AG09319 (cell line): Measurements from ENCODE around the gene FBXO34.

Experiments
- DNase-seq: peaks from one replicate; pipeline ENCODE4 v3.0.0-alpha.2; 2010; ENCODE audit warnings: low read depth; ENCODE audit errors: extremely low read depth
- TF ChIP-seq, protein P1 (sequence below): IDR thresholded peaks from 2 replicates; pipeline ENCODE4 v1.5.1; 2011; ENCODE audit warnings: low read depth, mild to moderate bottlenecking, inconsistent platforms, low read length, moderate library complexity

Gene FBXO34

DNA sequence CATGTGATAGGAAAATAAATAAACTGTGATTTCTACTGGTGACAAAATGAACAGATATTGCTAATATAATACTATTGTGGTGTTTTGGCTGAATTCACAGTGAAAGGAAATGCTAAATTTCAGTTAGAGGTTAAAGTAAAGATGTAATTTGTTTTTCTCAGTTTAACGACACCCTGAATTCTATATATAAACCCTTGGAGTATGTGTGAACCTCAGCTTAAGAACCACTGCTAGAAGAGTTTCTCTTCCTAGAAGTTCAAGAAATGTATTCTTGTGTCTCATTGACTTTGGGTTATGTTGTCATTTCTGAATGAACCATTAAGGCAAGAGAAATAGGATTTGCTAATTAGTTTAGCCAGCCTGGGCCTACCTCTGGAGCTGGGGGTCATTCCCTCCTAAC, 8.2 kb downstream of the FBXO34 start:
- TF ChIP-seq, protein P1, sequence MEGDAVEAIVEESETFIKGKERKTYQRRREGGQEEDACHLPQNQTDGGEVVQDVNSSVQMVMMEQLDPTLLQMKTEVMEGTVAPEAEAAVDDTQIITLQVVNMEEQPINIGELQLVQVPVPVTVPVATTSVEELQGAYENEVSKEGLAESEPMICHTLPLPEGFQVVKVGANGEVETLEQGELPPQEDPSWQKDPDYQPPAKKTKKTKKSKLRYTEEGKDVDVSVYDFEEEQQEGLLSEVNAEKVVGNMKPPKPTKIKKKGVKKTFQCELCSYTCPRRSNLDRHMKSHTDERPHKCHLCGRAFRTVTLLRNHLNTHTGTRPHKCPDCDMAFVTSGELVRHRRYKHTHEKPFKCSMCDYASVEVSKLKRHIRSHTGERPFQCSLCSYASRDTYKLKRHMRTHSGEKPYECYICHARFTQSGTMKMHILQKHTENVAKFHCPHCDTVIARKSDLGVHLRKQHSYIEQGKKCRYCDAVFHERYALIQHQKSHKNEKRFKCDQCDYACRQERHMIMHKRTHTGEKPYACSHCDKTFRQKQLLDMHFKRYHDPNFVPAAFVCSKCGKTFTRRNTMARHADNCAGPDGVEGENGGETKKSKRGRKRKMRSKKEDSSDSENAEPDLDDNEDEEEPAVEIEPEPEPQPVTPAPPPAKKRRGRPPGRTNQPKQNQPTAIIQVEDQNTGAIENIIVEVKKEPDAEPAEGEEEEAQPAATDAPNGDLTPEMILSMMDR: no peak
- no peak for DNase-seq

DNA sequence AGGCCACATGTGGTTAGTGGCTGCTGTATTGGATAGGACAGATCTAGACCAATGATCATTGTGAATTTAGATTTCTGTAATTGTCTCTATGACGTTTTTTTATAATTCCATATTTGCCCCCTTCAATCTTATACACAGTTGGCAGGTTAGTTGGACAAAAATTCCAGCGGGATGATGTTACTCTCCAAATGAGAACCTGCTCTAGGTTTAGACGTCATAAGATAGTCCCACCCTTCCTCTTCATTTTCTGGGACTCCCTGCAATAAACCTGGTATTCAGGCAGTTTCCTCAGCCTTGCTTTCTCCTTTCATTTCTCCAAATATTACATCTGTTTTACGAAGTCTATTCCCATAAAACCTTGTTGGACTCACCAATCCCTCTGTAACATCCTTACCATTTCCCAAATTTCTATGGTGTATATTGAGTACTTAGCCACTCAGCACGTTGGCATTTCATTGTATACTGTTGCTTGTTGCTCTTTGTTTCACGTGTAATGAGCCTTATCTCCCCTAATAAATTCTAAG, 10.2 kb downstream of the FBXO34 start:
- TF ChIP-seq, protein P1: no peak
- DNase-seq: no peak

DNA sequence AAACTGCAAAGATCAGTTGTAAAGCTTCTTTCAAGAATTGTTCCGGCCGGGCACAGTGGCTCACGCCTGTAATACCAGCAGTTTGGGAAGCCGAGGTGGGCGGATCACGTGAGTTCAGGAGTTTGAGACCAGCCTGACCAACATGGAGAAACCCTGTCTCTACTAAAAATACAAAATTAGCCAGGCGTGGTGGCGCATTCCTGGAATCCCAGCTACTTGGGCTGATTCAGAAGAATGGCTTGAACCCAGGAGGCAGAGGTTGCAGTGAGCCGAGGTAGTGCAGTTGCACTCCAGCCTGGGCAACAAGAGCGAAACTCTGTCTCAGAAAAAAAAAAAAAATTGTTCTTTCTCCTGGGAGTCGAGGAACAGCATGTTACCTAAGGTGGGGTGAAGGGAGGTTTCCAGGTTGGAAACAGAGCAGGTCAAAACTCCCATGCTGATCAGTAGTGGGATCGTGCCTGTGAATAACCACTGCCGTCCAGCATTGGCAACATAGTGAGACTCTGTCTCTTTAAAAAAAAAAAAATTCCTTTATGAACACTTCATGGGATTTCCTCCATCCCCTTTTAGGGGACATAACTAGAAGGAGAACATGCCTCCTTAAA, 13.9 kb downstream of the FBXO34 start:
- no peak for DNase-seq
- TF ChIP-seq, protein P1: no peak

DNA sequence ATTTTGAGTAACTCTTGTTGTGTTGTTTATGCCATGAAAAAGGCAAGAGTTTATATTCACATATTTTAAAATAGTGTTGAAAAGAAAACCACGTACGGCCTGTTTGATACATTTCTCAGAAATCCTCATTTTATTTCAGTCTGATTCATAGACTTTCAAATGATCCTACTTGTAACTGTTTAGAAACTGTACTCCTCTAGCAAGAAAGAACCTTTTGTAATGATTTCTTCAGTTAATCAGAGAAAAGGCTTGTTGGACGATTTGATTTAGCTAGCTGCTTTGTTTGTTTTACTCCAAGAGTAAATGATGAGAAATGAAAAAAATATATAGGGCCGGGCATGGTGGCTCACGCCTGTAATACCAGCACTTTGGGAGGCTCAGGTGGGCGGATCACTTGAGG, 17.2 kb downstream of the FBXO34 start:
- TF ChIP-seq, protein P1: no peak
- DNase-seq: no peak

DNA sequence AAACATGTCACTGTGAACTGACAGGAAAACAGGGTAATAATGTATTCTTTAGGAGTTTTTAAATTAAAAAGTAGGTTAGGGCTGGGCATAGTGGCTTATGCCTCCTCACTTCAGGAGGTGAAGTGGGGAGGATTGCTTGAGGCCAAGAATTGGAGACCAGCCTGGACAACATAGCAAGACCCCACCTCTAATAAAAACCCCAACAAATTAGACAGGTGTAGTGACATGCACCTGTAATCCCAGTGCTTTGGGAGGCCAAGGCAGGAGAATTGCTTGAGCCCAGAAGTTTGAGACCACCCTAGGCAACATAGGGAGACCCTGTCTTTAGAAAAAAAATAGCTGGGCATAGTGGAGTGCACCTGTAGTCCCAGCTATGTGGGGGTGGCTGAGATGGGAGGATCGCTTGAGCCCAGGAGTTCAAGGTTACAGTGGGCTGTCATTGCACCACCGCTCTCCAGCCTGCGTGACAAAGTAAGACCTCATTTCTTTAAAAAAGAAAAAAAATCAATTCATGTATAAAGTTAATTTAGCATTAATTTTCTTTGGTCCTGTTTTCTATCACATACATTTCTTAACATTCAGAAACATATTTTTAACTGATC, 20.4 kb downstream of the FBXO34 start:
- DNase-seq: no peak
- TF ChIP-seq, protein P1: no peak

DNA sequence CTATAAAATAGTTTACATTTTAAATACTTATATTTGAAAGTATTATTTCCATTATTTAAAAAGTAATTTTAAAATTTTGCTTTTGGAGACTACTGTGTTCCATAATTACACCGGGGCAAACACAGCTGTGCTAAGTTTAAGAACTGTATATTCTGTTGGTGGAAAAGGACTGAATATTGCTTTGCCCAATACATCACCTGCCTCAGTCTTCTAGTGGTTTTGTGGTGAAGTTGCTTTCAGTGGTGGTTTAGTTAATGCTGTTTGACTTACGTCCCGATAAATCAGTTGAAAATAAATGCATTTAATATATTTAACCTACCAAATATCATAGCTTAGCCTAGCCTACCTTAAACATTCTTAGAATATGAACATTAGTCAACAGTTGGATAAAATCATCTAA, 23.4 kb downstream of the FBXO34 start:
- TF ChIP-seq, protein P1: no peak
- no peak for DNase-seq

DNA sequence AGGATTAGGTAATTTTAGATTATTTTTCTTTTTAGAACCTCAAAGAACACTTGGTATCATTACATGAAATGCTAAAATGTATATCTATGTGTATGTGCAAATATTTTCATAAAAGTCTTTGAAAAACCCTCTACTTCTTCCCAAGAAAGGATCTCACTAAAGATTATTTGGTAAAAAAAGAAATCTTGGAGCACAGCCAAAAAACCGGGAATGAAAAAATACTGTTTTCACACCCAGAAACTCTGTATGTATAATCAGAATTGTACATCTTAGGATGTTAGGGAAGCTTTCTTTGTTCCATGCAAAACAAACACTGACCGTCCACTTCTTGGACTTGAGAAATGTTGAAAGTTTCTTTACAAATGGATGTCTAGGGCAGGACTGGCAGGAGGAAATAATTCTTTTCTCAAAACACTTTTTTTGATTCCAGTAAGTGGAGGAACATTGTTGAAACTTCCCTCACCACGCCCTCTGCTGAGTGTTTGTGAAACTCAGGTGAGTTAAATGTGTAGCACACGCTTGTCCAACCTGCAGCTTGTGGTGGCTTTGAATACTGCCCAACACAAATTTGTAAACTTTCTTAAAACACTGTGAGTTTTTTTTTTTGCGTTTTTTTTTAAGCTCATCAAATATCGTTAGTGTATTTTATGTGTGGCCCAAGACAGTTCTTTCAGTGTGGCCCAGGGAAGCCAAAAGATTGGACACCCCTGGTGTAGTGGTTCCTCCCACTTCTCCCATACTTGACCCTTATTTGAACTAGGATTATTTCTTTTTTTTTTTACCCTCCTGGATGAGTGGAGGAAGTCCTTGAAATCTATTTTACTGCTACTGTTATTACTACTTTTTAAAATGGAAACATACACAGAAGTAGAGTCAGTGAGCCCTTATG, 26.6 kb downstream of the FBXO34 start:
- TF ChIP-seq, protein P1: no peak
- DNase-seq: no peak
